SK-N-SH (cell line): ENCODE measurements around the gene SLC5A11.

Experiments used
- CHD2 ChIP-seq: fragments of 150-350 bp; IDR thresholded peaks from 2 replicates; pipeline ENCODE4 v1.6.1; 2018; ENCODE audit warnings: low read length; ENCODE audit not compliant: partially characterized antibody
- EP300 ChIP-seq, 2 experiments: IDR thresholded peaks; 2 replicates each; pipeline versions ENCODE4 v1.4.0 to v1.6.1; 2012; ENCODE audit warnings: borderline replicate concordance in 1 of 2, low read depth in 1 of 2, low read length in 1 of 2
- EZH2phosphoT487 ChIP-seq: fragments of 200-600 bp; sonication (generic); IDR thresholded peaks from 2 replicates; pipeline ENCODE4 v1.6.1; 2017; ENCODE audit warnings: low read depth, mixed run types, mild to moderate bottlenecking, antibody characterized with exemption, moderate library complexity, borderline replicate concordance
- FOSL2 ChIP-seq: IDR thresholded peaks from 2 replicates; pipeline ENCODE4 v1.4.0; 2012; ENCODE audit warnings: low read depth, mild to moderate bottlenecking, moderate library complexity, borderline replicate concordance
- FOXM1 ChIP-seq: IDR thresholded peaks from 2 replicates; pipeline ENCODE4 v1.4.0; 2012; ENCODE audit warnings: low read depth, mild to moderate bottlenecking
- NFIC ChIP-seq: IDR thresholded peaks from 2 replicates; pipeline ENCODE4 v1.4.0; 2012; ENCODE audit warnings: borderline replicate concordance
- POLR2AphosphoS5 ChIP-seq: IDR thresholded peaks from 2 replicates; pipeline ENCODE4 v1.6.1; 2012; ENCODE audit warnings: low read depth, low read length
- RAD21 ChIP-seq: IDR thresholded peaks from 2 replicates; pipeline ENCODE4 v1.6.1; 2012; ENCODE audit warnings: mild to moderate bottlenecking, low read length
- TF ChIP-seq, protein P1 (sequence below): fragments of 200-600 bp; sonication (generic); IDR thresholded peaks from 2 replicates; pipeline ENCODE4 v1.6.1; 2017; ENCODE audit warnings: antibody characterized with exemption, mild to moderate bottlenecking, moderate library complexity

GRCh38 chr16:24953306-24953705 lies 107.5 kb downstream of the SLC5A11 start:
- TF ChIP-seq FOXM1, result no peak
- TF ChIP-seq, protein P1, sequence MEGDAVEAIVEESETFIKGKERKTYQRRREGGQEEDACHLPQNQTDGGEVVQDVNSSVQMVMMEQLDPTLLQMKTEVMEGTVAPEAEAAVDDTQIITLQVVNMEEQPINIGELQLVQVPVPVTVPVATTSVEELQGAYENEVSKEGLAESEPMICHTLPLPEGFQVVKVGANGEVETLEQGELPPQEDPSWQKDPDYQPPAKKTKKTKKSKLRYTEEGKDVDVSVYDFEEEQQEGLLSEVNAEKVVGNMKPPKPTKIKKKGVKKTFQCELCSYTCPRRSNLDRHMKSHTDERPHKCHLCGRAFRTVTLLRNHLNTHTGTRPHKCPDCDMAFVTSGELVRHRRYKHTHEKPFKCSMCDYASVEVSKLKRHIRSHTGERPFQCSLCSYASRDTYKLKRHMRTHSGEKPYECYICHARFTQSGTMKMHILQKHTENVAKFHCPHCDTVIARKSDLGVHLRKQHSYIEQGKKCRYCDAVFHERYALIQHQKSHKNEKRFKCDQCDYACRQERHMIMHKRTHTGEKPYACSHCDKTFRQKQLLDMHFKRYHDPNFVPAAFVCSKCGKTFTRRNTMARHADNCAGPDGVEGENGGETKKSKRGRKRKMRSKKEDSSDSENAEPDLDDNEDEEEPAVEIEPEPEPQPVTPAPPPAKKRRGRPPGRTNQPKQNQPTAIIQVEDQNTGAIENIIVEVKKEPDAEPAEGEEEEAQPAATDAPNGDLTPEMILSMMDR, result no peak
- no peak for TF ChIP-seq POLR2AphosphoS5
- TF ChIP-seq FOSL2, result no peak
- no peak for TF ChIP-seq CHD2
- no peak for TF ChIP-seq RAD21
- TF ChIP-seq EP300 (IDR thresholded peaks at IDR 0.05; ENCODE audit: borderline replicate concordance in 1 of 2, low read depth in 1 of 2, low read length in 1 of 2), result no peak
- TF ChIP-seq EZH2phosphoT487, result no peak
- no peak for TF ChIP-seq NFIC
